B cell (primary cell): ENCODE data around the gene ACP5.
"Not testable (repeated sequence)": the region's sequence is repeated elsewhere in the genome, so short reads cannot be mapped to it uniquely, and the experiment has no call there.

Experiments used
- EZH2 ChIP-seq: IDR thresholded peaks from 2 replicates; pipeline ENCODE4 v1.6.1; 2012; ENCODE audit warnings: borderline replicate concordance, low read depth, mild to moderate bottlenecking, moderate library complexity, low read length; ENCODE audit not compliant: insufficient read depth, poor library complexity, severe bottlenecking
- TF ChIP-seq, protein P1 (sequence below): fragments of 200-600 bp; IDR thresholded peaks from one replicate; pipeline ENCODE4 v1.8.0; 2022; ENCODE audit warnings: antibody characterized with exemption, mild to moderate bottlenecking

DNA sequence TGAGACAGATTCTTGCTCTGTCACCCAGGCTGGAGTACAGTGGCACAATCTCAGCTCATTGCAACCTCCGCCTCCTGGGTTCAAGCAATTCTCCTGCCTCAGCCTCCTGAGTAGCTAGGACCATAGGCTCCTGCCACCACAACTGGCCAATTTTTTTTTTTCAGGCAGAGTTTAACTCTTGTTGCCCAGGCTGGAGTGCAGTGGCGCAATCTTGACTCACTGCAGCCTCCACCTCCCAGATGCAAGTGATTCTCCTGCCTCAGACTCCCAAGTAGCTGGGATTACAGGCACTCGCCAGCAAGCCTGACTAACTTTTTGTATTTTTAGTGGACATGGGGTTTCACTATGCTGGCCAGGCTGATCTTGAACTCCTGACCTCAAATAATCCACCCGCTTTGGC lies 3.7 kb downstream of the ACP5 start:
- TF ChIP-seq, protein P1, sequence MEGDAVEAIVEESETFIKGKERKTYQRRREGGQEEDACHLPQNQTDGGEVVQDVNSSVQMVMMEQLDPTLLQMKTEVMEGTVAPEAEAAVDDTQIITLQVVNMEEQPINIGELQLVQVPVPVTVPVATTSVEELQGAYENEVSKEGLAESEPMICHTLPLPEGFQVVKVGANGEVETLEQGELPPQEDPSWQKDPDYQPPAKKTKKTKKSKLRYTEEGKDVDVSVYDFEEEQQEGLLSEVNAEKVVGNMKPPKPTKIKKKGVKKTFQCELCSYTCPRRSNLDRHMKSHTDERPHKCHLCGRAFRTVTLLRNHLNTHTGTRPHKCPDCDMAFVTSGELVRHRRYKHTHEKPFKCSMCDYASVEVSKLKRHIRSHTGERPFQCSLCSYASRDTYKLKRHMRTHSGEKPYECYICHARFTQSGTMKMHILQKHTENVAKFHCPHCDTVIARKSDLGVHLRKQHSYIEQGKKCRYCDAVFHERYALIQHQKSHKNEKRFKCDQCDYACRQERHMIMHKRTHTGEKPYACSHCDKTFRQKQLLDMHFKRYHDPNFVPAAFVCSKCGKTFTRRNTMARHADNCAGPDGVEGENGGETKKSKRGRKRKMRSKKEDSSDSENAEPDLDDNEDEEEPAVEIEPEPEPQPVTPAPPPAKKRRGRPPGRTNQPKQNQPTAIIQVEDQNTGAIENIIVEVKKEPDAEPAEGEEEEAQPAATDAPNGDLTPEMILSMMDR = not testable (repeated sequence)
- not testable (repeated sequence) for TF ChIP-seq EZH2
